Nephron progenitor cell (in vitro differentiated cells): ENCODE results near the gene SLC39A9.
A peak's percentile ranks its signal among the peaks of the same experiment; 100 is the strongest.
"Not testable (repeated sequence)": the region's sequence is repeated elsewhere in the genome, so short reads cannot be mapped to it uniquely, and the experiment has no call there.

Experiments
- DNase-seq: peaks from one replicate; pipeline ENCODE4 v3.0.0; 2021
- H3K27ac Mint-ChIP-seq: 2 replicates; pipeline ENCODE4 v1.8.0; 2021; ENCODE audit warnings: mild to moderate bottlenecking, moderate library complexity, mixed read lengths
- H3K27me3 Mint-ChIP-seq: 2 replicates; pipeline ENCODE4 v1.8.0; 2021; ENCODE audit warnings: mild to moderate bottlenecking, low read depth, mixed read lengths; ENCODE audit not compliant: poor library complexity
- H3K36me3 Mint-ChIP-seq: 2 replicates; pipeline ENCODE4 v1.8.0; 2021; ENCODE audit warnings: low read depth, mixed read lengths
- H3K4me1 Mint-ChIP-seq: 2 replicates; pipeline ENCODE4 v1.8.0; 2021; ENCODE audit warnings: mixed read lengths
- H3K4me3 Mint-ChIP-seq: 2 replicates; pipeline ENCODE4 v1.8.0; 2021; ENCODE audit warnings: mild to moderate bottlenecking, moderate library complexity, mixed read lengths
- H3K9me3 Mint-ChIP-seq: 2 replicates; pipeline ENCODE4 v1.8.0; 2021; ENCODE audit warnings: mild to moderate bottlenecking, moderate library complexity, mixed read lengths
- TF ChIP-seq, protein P1 (sequence below): fragments of 200-600 bp; sonication (generic); IDR thresholded peaks from 2 replicates; pipeline ENCODE4 v1.5.0; 2021; ENCODE audit warnings: antibody characterized with exemption

Gene SLC39A9

DNA sequence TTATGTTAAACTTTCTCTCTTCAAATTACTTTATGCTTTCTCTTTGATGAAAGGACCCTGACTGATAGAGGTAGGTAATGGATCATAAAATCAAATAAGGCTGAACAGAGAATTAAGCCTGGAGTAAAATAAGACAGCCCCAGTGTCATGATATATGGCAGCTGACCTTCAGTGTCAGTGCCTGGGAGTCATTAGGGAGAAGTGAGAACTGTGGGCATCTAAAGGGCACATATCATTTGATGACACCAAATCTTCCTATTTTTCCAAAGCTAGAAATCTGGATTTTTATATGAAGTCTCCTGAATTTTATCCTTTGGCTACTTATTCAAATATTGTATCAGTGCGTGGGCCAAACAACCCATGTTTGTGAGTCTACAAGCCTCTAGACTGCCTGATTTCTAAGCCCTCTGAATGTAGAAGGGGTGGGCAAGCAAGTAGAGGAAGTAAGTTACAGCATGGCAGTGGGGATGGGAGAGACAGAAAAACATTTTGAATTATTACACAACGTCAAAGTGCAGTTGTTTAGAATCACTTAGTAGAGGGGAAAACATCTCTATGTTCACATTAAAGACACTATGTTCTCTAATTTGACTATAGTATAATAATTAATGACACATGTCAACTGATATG, 10.0 kb downstream of the SLC39A9 start:
- Mint-ChIP-seq H3K27ac (peak overlapping the region; percentile 81), H3K27me3 (no peaks in the 10 kb centered on the region), H3K4me1 (peaks cover 12% of the 10 kb centered on the region), H3K4me3 (no peak overlapping the region), H3K9me3 (peaks cover 7% of the 10 kb centered on the region), H3K36me3 (peaks cover 40% of the 10 kb centered on the region)
- TF ChIP-seq, protein P1, sequence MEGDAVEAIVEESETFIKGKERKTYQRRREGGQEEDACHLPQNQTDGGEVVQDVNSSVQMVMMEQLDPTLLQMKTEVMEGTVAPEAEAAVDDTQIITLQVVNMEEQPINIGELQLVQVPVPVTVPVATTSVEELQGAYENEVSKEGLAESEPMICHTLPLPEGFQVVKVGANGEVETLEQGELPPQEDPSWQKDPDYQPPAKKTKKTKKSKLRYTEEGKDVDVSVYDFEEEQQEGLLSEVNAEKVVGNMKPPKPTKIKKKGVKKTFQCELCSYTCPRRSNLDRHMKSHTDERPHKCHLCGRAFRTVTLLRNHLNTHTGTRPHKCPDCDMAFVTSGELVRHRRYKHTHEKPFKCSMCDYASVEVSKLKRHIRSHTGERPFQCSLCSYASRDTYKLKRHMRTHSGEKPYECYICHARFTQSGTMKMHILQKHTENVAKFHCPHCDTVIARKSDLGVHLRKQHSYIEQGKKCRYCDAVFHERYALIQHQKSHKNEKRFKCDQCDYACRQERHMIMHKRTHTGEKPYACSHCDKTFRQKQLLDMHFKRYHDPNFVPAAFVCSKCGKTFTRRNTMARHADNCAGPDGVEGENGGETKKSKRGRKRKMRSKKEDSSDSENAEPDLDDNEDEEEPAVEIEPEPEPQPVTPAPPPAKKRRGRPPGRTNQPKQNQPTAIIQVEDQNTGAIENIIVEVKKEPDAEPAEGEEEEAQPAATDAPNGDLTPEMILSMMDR = no peak
- DNase-seq = no peak

DNA sequence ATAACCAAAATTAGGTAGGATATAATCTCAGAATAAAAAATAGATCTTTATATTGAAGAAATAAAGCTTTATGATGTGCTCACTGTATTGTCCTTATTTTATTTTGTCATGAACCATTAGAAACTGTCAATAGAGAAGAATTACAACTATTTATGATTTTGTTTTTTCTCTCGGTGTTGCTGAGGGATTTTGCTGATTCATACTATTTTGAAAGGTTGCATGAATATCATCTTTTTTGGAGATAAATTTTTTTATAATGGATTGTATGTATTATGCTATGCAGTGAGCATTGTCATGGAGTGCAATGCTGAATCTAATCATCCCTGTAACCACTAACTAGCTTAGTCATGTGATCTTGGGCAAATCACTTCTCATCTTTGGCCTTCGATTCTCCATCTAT, 15.0 kb downstream of the SLC39A9 start:
- Mint-ChIP-seq H3K27me3 (no peaks in the 10 kb centered on the region), H3K27ac (no peak overlapping the region), H3K4me1 (peaks cover 4% of the 10 kb centered on the region), H3K36me3 (peaks cover 41% of the 10 kb centered on the region), H3K9me3 (peaks cover 34% of the 10 kb centered on the region), H3K4me3 (no peak overlapping the region)
- no peak for DNase-seq
- TF ChIP-seq, protein P1 = no peak

DNA sequence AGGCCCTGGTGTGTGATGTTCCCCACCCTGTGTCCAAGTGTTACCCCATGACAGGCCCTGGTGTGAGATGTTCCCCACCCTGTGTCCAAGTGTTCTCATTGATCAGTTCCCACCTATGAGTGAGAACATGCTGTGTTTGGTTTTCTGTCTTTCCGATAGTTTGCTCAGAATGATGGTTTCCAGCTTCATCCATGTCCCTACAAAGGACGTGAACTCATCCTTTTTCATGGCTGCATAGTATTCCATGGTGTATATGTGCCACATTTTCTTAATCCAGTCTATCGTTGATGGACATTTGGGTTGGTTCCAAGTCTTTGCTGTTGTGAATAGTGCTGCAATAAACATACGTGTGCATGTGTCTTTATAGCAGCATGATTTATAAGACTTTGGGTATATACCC, 17.6 kb downstream of the SLC39A9 start:
- H3K27me3 Mint-ChIP-seq, H3K4me3 Mint-ChIP-seq, H3K27ac Mint-ChIP-seq, H3K4me1 Mint-ChIP-seq, DNase-seq: not testable (repeated sequence)
- Mint-ChIP-seq H3K9me3 (peaks cover 60% of the 10 kb centered on the region), H3K36me3 (peaks cover 53% of the 10 kb centered on the region)

DNA sequence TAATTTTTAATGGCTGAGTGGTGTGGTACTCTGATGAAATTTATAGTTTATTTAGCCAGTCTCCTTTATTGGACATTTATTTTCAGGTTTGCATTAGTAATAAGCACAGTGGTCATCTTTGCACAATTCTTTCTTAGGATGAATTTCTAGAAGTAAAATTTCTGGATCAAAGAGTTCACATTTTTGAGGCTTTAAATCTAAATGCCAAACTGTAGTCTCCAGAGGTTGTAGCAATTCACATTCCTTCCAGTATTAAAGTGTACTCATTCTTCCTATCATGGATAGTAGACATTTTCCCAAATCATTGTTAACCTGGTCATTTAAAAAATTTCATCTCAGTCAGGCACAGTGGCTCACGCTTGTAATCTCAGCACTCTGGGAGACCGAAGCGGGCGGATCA, 24.8 kb downstream of the SLC39A9 start:
- Mint-ChIP-seq H3K27me3 (peaks cover 4% of the 10 kb centered on the region), H3K9me3 (peaks cover 43% of the 10 kb centered on the region), H3K4me3 (no peak overlapping the region), H3K4me1 (no peaks in the 10 kb centered on the region), H3K36me3 (peaks cover 70% of the 10 kb centered on the region), H3K27ac (no peak overlapping the region)
- TF ChIP-seq, protein P1 = no peak
- no peak for DNase-seq

GRCh38 chr14:69424149-69424923, 25.8 kb downstream of the SLC39A9 start:
- peaks cover 33% of the 10 kb centered on the region for H3K9me3 Mint-ChIP-seq
- DNase-seq = no peak
- peaks cover 75% of the 10 kb centered on the region for H3K36me3 Mint-ChIP-seq
- peaks cover 4% of the 10 kb centered on the region for H3K27me3 Mint-ChIP-seq
- H3K27ac Mint-ChIP-seq = no peak overlapping the region
- TF ChIP-seq, protein P1 = no peak
- H3K4me3 Mint-ChIP-seq = no peak overlapping the region
- H3K4me1 Mint-ChIP-seq = no peaks in the 10 kb centered on the region

DNA sequence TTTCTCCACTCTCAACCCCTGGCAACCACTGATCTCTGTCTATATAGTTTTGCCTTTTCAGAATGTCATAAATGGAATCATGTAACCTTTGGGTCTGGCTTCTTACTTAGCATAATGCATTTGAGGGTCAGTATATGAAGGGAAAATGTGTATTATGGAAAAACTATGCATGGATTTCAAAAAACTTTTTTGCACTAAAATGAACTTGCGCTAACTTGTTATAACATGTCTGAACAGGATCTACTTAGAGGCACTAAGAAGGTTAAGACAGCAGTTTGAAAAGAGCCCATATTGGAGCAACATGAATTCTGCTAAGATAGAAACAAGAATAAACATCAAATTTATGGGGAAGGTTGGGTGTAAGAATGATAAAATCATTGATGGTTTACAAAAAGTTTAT, 29.1 kb downstream of the SLC39A9 start:
- Mint-ChIP-seq H3K9me3 (peaks cover 15% of the 10 kb centered on the region), H3K4me3 (no peak overlapping the region), H3K36me3 (peaks cover 82% of the 10 kb centered on the region), H3K27me3 (peaks cover 4% of the 10 kb centered on the region), H3K4me1 (no peaks in the 10 kb centered on the region), H3K27ac (no peak overlapping the region)
- TF ChIP-seq, protein P1 = no peak
- no peak for DNase-seq
